Activated T-cell treated with anti-CD3 and anti-CD28 coated beads, Interleukin-2, amount 50 U/mL, for 24 hours (primary cell): Measurements from ENCODE around the gene RASD1.

ENCODE experiments used
- DNase-seq: peaks from one replicate; pipeline ENCODE4 v3.0.0-alpha.2; 2020
- H3K27ac Mint-ChIP-seq: 2 replicates; pipeline ENCODE4 v1.8.0; 2020; ENCODE audit warnings: mild to moderate bottlenecking, mixed read lengths
- H3K27me3 Mint-ChIP-seq: 2 replicates; pipeline ENCODE4 v1.8.0; 2020; ENCODE audit warnings: mixed read lengths
- H3K36me3 Mint-ChIP-seq: 2 replicates; pipeline ENCODE4 v1.8.0; 2020; ENCODE audit warnings: low read depth, mixed read lengths
- H3K4me1 Mint-ChIP-seq: 2 replicates; pipeline ENCODE4 v1.8.0; 2020; ENCODE audit warnings: low read depth, mixed read lengths
- H3K4me3 Mint-ChIP-seq: 2 replicates; pipeline ENCODE4 v1.8.0; 2020; ENCODE audit warnings: mild to moderate bottlenecking, moderate library complexity, mixed read lengths
- H3K9me3 Mint-ChIP-seq: 2 replicates; pipeline ENCODE4 v1.8.0; 2020; ENCODE audit warnings: mixed read lengths

The RASD1 gene

DNA sequence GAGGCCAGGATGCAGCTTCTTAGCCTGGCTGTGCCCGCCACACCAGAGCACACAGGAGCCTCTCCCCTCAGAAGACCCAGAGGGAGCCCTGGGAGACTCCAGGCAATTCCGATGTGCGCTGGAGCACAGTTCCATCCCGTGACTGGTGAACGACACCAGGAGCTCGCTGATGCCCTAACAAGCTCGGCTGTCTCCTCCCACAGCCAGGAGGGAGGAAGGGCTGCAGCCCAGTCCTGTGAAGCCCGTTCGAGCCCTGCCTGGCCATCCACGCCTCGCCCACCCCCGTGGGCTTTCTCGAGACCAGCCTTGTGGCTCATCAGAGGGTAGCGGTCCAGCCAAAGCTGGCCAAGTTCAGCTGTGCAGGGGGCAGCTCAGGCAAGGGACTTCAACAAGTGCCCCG lies 21.8 kb upstream of the RASD1 start:
- no peak overlapping the region for H3K27ac Mint-ChIP-seq
- no peaks in the 10 kb centered on the region for H3K9me3 Mint-ChIP-seq
- H3K4me1 Mint-ChIP-seq: peaks cover 7% of the 10 kb centered on the region
- H3K4me3 Mint-ChIP-seq: no peak overlapping the region
- DNase-seq: no peak
- peaks cover 3% of the 10 kb centered on the region for H3K36me3 Mint-ChIP-seq
- H3K27me3 Mint-ChIP-seq: no peaks in the 10 kb centered on the region

DNA sequence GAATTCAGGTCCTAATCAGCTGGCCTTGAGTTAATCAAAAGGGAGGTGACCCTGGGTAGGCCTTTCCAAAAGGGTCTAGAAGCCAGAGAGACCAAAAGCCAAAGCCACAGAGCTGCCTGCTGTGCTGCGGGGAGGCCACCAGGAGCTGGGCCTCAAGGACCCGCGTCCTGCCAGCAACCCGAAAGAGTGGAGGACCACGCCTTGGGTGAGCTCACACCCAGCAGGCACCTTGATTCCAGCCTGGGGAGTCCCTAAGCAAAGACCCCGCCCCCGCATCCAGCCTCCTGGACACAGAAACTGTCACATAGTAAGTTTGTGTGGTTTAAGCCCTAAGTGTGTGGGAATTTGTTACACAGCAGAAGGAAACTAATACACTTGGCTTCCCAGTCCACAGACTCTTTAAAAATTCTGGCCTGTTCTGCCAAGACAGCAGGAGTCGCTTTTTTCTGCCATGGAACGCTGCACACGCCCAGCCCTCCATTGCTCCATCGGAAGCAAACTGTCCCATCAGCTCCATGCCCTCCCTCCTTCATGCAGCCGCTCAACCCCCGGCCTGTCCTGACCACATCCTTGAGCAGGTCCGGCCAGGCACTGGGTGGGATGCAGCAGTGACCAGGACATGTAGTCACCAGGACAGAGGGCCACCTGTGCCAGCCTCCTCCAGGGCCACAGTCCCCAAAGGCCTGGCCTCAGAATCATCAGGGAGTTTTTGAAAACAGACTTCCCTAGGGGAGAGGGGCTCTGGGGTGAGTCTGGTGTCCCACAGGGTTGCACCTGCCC lies 20.9 kb upstream of the RASD1 start:
- H3K4me3 Mint-ChIP-seq: no peak overlapping the region
- H3K27ac Mint-ChIP-seq: no peak overlapping the region
- no peak for DNase-seq
- peaks cover 3% of the 10 kb centered on the region for H3K36me3 Mint-ChIP-seq
- H3K9me3 Mint-ChIP-seq: no peaks in the 10 kb centered on the region
- H3K27me3 Mint-ChIP-seq: no peaks in the 10 kb centered on the region
- H3K4me1 Mint-ChIP-seq: peaks cover 7% of the 10 kb centered on the region

DNA sequence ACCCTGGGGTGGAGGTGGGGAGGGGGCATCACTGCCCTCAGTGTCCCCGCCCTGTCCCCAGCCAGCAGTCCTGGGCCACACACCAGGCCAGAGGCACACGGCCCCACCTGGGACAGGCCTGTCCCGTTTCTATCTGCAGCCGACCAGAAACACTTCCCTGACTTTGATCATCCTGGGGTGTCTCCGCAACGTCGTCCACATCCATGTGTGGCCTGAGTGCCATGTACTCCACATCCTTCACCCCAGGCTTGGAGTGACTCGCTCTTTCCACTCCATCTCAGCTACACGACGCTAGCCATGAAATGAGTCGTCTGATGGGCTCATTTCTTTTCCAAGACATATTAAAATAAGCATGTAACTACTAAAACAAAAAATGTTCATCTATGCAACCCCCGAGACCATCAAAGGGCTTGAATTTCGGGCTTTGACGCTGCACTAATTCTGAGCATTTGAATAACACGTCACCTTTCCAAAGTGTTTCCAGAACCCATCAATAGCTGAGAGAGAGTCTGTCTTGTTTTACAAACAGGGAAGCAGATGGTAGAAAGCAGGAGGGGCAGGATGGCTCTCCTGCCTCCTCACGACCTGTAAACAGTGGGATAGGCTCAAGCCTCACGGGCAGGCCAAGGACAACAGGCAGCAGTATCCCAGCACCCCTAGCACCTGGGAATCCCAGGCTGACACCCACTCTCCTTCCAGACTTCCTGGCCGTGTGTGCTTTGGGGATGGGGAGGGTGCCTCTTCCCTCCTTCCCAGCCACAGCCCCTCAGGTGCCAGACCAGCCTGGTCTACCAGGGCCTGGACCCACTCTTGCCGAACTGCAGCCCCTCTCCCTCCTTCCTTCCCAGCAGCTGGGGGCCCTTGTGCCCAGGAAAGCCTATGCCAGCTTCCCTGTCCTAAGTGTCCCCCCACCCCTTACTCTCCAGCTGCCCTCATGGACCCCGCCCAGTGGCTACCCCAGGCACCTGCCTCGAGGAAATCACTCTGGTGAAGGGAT lies 20.0 kb upstream of the RASD1 start:
- Mint-ChIP-seq H3K27ac (no peak overlapping the region), H3K27me3 (no peaks in the 10 kb centered on the region)

DNA sequence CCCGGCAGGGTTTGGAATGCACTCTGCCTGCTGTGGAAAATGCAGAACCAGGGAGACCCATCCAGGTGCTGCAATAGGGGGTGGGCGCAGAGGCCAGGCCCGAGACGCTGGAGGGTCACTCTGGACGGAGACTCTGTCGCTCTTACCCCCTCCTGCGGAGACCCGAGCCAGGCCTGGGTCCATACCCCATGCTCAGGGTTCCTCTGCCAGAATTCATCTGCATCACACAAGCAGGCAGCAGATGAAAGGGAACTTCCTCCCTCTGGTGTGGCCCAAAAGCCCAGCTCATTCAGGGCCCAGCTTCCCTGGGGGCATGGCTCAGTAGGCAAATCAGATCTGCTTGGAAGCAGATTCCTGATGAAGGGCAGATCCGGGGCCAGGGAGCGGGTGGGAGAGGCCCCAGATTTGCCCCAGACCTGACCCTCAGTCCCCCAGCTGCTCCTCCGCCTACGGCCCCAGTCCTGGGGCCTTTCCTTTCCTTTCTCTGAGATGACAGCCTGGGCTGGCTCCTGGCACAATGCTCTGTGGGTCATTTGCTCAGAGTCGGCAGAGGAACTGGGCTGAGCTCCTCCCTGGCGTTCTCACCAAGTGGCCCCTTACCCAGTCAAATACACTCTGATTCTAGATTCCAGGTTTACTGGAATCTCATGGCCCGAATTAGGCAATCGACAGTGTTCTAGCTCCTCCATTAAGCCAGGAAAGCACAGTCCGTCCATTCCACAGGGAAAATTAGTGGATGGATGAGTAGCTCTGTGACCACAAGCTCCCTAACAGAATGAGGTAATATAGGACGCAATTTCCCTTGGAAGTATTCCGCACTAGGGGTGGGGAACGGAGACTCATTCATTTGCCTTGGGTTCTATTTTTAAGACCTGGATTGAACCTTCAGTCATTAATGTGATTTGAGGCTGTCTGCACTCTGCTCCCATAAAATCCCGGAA lies 19.1 kb upstream of the RASD1 start:
- H3K36me3 Mint-ChIP-seq: no peaks in the 10 kb centered on the region
- H3K9me3 Mint-ChIP-seq: no peaks in the 10 kb centered on the region
- no peaks in the 10 kb centered on the region for H3K27me3 Mint-ChIP-seq
- no peak for DNase-seq
- no peak overlapping the region for H3K4me3 Mint-ChIP-seq
- peaks cover 12% of the 10 kb centered on the region for H3K4me1 Mint-ChIP-seq
- no peak overlapping the region for H3K27ac Mint-ChIP-seq

More for the DNA sequence above, 20.0 kb upstream of the RASD1 start:
- Mint-ChIP-seq H3K4me3 (no peak overlapping the region), H3K4me1 (peaks cover 7% of the 10 kb centered on the region), H3K36me3 (peaks cover 2% of the 10 kb centered on the region), H3K9me3 (no peaks in the 10 kb centered on the region)
- no peak for DNase-seq

DNA sequence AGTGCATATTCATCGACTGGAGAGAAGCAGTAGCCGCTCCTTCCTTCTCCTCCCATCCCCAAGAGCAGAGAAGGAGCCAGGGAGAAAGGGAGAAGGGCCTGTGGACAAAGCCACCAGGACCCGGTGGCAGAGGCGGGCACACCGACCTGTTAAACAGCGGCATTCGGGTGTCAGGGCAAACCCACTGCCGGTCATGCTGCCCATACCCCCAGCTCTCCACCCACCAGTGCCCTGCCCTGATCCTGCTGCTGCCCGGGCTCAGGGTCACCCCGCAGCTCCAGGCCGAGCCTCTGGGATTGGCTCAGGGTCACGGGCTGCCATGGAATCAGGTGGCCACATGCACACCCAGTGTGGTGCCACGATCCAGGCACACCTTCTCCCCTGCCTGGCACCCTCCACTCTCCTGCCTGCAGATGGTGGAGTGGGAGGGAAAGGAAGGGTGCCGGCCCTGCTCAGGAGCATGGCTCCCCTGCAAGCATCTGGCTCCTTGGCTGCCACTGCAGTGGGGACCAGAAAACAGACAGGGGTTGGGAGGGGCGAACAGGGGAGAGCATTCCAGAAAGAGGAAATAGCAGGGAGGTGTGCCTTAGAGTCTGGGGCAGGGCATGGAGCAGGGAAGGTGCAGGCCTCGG lies 18.3 kb upstream of the RASD1 start:
- H3K4me1 Mint-ChIP-seq: peaks cover 14% of the 10 kb centered on the region
- no peaks in the 10 kb centered on the region for H3K9me3 Mint-ChIP-seq
- no peaks in the 10 kb centered on the region for H3K36me3 Mint-ChIP-seq

DNA sequence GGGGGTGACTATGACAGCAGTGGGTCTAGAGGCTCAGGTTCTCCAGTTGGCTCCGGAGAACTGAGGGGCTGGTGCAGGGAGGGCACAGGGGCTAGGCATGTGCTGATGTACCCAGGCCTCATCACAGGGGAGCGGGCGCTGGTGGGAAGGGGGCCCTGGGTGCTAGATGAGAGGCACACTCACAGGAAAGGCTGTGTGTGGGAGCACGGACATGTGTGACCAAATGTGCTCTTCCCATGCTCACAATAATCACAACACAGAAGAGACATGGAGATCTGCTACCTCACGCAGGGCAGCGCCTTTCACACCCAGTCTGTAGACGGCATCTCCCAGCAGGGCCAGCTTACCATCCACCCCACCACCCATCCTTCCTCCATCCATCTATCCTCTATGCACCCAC lies 17.4 kb upstream of the RASD1 start:
- Mint-ChIP-seq H3K27me3 (no peaks in the 10 kb centered on the region), H3K4me3 (no peak overlapping the region), H3K9me3 (no peaks in the 10 kb centered on the region), H3K36me3 (no peaks in the 10 kb centered on the region), H3K27ac (no peak overlapping the region), H3K4me1 (peaks cover 14% of the 10 kb centered on the region)
- no peak for DNase-seq

More for the DNA sequence above, 18.3 kb upstream of the RASD1 start:
- no peak for DNase-seq
- Mint-ChIP-seq H3K27me3 (no peaks in the 10 kb centered on the region), H3K27ac (no peak overlapping the region), H3K4me3 (no peak overlapping the region)

DNA sequence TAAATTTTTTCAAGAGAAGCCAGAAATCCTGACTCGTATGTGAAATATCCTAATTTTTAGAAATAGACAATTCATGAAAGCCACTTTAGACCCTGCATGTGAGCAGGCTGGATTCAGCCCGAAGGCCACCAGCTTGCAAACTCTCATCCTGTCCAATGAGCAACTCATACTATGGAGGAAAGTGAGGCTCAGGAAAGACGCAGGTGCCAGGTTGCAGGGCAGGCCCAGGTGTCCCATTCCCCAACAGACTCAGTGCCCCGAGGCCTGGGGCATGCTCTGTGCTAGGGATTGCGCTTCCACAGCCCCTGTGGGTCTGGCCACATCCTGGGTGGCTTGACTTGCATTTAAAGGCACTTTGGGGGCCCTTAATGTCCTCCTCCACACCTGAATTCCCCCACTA lies 16.7 kb upstream of the RASD1 start:
- no peaks in the 10 kb centered on the region for H3K36me3 Mint-ChIP-seq
- no peak overlapping the region for H3K4me3 Mint-ChIP-seq
- no peak for DNase-seq
- peaks cover 14% of the 10 kb centered on the region for H3K4me1 Mint-ChIP-seq
- H3K27me3 Mint-ChIP-seq: no peaks in the 10 kb centered on the region
- H3K9me3 Mint-ChIP-seq: no peaks in the 10 kb centered on the region
- H3K27ac Mint-ChIP-seq: no peak overlapping the region

DNA sequence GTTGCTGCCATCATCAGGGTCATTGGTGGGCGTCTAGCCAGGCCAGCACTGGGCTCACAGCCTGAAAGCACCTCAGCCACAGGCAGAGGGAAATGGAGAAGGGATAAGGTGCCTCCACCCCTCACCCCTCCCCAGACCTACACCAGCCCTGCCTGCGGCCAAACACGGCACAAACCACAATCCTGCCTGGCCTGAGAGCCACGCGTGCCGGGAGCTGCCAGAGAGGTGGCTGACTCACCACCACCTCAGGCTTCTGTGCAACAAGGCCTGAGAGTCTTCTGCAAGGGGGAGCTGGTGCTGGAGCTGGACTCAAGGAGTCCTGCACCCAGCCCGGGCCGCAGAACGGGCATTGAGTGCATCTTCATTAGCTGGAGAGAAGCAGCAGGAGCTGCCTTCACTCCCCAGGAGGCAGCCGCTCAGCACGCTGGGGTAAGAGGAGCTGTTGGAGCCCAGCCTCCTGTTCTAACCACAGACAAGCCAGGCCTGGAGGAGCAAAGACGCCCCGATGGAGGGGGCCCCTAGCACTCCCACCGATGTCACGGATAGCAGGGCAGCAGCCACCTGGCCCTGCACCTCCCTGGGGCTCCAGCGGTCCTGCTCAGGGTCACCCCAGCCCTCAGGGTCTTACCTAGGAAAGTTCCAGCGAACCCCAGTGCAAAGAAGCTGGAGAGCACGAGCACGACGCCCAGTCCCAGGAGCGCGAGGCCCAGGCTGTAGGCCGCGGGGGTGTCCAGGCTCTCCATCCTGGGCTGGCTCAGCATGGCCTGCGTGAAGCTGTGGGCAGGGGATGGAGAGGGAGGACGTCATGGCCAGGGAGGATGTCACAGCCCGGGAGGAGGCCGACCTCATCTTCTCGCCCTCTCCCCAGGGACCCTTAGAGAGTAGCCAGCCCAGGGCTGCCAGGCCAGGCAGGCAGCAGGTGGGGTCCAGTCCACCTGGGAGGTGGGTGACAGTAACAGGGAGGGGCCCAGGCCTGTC lies 16.0 kb upstream of the RASD1 start:
- no peak overlapping the region for H3K4me3 Mint-ChIP-seq
- H3K9me3 Mint-ChIP-seq: no peaks in the 10 kb centered on the region
- H3K27ac Mint-ChIP-seq: peak overlapping the region; percentile 47
- no peak for DNase-seq
- H3K27me3 Mint-ChIP-seq: no peaks in the 10 kb centered on the region
- peaks cover 14% of the 10 kb centered on the region for H3K4me1 Mint-ChIP-seq
- H3K36me3 Mint-ChIP-seq: no peaks in the 10 kb centered on the region

DNA sequence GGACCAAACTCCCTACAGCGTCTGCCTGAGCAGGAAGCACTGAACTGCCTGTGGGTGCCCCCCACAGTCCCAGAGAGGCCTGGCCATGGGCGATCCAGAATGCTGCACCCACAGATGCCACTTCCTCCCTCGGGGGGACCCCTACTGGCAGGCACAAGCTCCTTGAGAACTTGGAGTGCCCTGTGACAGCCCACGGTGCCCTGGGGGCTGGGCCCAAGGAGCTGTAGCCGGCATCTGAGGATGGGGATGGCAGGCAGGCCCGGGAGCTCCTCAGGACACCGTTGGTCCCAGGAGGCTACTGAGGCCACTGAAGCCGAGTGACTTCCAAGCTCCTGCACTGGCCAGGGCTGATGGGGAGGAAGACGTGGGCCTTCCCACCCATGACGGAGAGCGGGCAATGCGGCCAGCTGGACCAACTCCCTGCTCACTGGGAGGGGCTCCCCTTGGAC lies 15.1 kb upstream of the RASD1 start:
- Mint-ChIP-seq H3K36me3 (no peaks in the 10 kb centered on the region), H3K27me3 (no peaks in the 10 kb centered on the region), H3K4me3 (no peak overlapping the region), H3K4me1 (peaks cover 14% of the 10 kb centered on the region), H3K9me3 (no peaks in the 10 kb centered on the region), H3K27ac (peak overlapping the region; percentile 74)
- no peak for DNase-seq

DNA sequence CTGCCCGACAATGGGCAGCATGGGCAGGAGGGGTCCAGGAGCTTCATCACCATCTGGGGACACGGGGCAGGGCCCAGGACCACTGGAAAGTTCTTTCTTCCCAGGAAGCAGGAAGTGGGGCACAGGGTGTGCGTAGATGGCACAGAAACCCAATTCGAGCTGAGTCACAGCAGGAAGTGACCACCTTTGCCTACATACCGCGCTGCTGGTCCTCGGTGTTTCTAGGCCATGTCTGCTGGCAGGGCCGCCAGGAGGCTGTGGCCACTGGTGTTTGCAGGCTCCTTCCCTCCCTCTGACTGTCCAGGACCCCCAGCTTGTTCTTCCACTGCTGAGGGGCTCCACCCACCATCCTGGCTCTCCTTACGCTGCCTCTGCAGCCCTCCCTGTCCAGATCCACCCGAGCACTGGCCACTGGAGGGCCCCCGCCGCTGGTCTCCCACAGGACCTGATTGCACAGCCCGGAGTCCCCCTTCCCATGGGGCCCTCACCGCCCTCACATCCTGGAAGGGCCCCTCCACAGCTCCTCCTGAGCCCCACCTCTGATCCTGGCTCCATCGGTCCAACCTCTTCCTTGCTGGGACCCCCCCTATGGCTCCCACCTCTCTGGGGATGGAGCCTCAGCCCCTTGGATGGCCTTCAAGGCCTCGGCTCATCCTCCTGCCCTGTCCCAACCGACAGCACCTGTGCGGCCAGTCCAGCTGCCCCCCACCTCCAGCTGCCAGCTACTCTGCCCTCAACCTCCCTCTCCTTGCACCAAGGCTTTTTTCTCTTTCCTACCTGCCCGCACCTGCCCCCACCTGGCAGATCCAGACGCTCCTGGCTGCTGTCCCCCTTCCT lies 14.5 kb upstream of the RASD1 start:
- Mint-ChIP-seq H3K36me3 (no peaks in the 10 kb centered on the region), H3K27me3 (no peaks in the 10 kb centered on the region), H3K9me3 (no peaks in the 10 kb centered on the region), H3K4me3 (no peak overlapping the region), H3K4me1 (peaks cover 7% of the 10 kb centered on the region), H3K27ac (peak overlapping the region; percentile 74)
- no peak for DNase-seq

DNA sequence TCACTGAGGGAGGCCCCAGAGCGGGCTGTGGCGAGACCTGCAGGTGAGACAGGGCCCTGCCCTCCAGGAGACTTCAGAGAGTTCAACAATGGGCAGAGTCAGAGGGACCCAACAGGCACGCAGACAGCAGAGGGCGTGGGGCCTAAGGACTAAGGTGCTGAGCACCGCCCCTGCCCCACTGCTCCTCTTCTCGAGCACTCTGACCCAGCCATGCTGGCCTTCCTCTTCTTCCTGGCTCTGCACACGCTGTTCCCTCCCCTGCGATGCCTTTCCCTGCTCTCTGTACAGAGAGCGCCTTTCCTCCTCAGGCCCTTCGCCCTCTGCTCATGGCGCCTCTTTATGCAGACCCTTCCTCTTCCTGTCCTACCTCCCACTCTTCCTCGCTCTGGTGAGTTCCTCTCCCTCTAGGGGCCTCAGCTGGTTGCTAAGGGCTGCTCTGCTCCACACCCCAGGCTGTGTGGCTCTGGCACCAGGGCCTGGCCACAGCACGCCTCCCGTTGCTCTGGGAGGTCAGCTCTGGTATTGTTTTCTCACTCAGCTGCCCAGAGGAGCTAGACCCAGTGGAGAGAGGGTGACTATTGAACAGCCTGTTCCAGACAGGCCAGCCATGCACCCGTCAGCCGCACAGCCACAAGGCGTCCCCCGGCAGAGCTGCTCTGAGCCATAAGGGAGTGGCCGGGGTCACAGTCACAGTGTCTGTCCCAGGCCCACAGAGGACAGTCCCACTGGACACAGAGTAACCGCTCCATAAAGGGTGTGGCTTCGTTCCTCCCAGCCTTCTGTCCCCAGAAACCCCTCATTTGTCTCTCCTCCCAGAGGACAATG lies 13.6 kb upstream of the RASD1 start:
- no peaks in the 10 kb centered on the region for H3K9me3 Mint-ChIP-seq
- H3K27ac Mint-ChIP-seq: peak overlapping the region; percentile 6
- no peaks in the 10 kb centered on the region for H3K27me3 Mint-ChIP-seq
- no peak for DNase-seq
- no peaks in the 10 kb centered on the region for H3K36me3 Mint-ChIP-seq
- peaks cover 7% of the 10 kb centered on the region for H3K4me1 Mint-ChIP-seq
- no peak overlapping the region for H3K4me3 Mint-ChIP-seq
